Right atrium auricular region (tissue), 2 donors: ENCODE data around the gene PRKCE. TPM values are rescaled to one million over a fixed set of nuclear protein-coding genes. Genes with fewer than 3 reads are reported as not detected.

Source experiments
- DNase-seq: peaks from one replicate; pipeline ENCODE4 v3.0.0-alpha.2; 2019; ENCODE audit warnings: low spot score
- H3K27ac ChIP-seq, 2 donors: fragments of 200-600 bp; sonication (generic); 1 replicate in 1 of 2; 2 replicates in 1 of 2; pipeline ENCODE4 v1.5.1; 2016 to 2019
- H3K27me3 ChIP-seq, 2 donors: fragments of 200-600 bp; sonication (generic); one replicate each; pipeline versions ENCODE4 v1.5.1 to v1.6.0; 2017 to 2019
- H3K36me3 ChIP-seq: fragments of 200-600 bp; sonication (generic); one replicate; pipeline ENCODE4 v1.5.1; 2016
- H3K4me1 ChIP-seq, 2 donors: fragments of 200-600 bp; sonication (generic); one replicate each; pipeline versions ENCODE4 v1.5.1 to v1.6.0; 2017 to 2019
- H3K4me3 ChIP-seq, 2 donors: fragments of 200-600 bp; sonication (generic); 1 replicate in 1 of 2; 2 replicates in 1 of 2; pipeline ENCODE4 v1.5.1; 2017 to 2019; ENCODE audit warnings: mild to moderate bottlenecking in 1 of 2, moderate library complexity in 1 of 2
- H3K9me3 ChIP-seq, 2 donors: fragments of 200-600 bp; sonication (generic); one replicate each; pipeline ENCODE4 v1.5.1; 2019
- CTCF ChIP-seq, 2 donors: fragments of 200-600 bp; sonication (generic); IDR thresholded peaks; one replicate each; pipeline ENCODE4 v1.5.1; 2019; ENCODE audit warnings: antibody characterized with exemption in 2 of 2
- total RNA-seq, 2 donors: library from RNA; depleted of rRNA; stranded (reverse); fragments of >200 nt; gene quantifications; one replicate each; pipeline ENCODE4 v1.1.0, GENCODE V29; 2016

Gene PRKCE
- total RNA-seq, 2 donors from 2014 or later, result 7.2 to 11.8 TPM

DNA sequence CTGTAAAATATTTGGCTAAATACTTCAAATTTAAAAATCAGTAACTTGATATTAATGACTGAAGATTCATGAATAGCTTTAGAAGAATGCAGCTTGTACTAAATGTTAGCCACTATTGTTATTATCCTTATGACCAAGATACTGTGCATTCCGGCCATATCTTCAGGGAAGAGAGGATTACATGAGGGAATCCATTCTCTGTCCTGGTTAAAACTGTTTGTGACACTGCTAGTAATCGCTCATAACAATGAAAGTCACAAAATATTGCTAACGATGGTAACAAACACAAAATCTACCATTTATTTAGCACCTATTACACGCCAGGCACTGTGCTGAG is 217.7 kb downstream of the PRKCE start:
- no peak for DNase-seq
- Histone ChIP-seq H3K27me3 (no peaks in the 10 kb centered on the region), H3K4me3 (no peak overlapping the region), H3K27ac (no peak overlapping the region), H3K36me3 (no peaks in the 10 kb centered on the region), H3K4me1 (peaks cover 0 to 27% of the 10 kb centered on the region in 2 donors), H3K9me3 (no peaks in the 10 kb centered on the region)
- no peak for TF ChIP-seq CTCF (IDR thresholded peaks at IDR 0.05)

DNA sequence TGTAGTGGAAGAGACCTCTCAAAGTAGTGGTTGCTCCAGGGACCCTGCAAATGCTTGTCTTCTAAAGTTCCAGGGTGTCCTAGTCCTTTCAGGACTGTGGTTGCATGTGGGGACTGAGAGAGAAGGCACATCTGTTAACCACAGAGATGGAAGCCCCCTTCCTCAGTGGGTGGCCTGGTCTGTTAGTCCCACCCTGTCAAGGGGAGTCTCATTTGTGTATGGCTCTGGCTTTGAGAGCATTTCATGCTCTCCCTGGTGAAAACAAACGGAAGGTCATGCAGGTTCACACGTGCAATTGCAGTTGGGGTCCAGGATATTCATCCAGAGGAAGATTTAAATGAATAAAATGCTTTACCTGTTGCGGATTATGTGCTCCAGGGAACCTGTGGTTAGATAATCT is 219.6 kb downstream of the PRKCE start:
- no peak overlapping the region for H3K4me3 ChIP-seq
- H3K9me3 ChIP-seq, result peaks cover 0 to under 1% of the 10 kb centered on the region in 2 donors
- no peak overlapping the region for H3K27ac ChIP-seq
- H3K27me3 ChIP-seq, result no peaks in the 10 kb centered on the region
- no peaks in the 10 kb centered on the region for H3K36me3 ChIP-seq
- peaks cover 0 to 33% of the 10 kb centered on the region in 2 donors for H3K4me1 ChIP-seq
- no peak for DNase-seq
- TF ChIP-seq CTCF (IDR thresholded peaks at IDR 0.05), result no peak

DNA sequence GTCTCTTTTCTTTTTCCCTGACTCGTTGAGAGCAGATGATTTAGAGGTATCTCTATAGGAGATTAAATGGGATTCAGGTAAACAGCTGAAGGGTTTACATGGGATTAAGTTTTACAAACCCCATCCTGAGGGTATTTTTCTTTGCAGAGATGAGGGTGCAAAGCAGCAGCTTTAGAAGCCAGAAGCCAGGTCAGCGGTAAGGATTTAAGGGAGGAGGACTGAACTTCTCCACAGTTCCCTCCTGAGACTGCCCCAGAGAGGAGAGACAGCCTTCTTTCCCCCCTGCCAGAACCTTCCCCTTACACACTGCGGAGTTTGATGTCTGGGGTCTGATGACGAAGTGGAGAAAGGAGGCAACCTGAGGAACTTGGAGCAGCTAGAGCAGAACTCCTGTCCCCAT is 220.1 kb downstream of the PRKCE start:
- no peak for TF ChIP-seq CTCF (IDR thresholded peaks at IDR 0.05)
- Histone ChIP-seq H3K27ac (no peak overlapping the region), H3K9me3 (peaks cover 2 to 6% of the 10 kb centered on the region in 2 donors), H3K4me1 (peaks cover 0 to 33% of the 10 kb centered on the region in 2 donors), H3K27me3 (no peaks in the 10 kb centered on the region), H3K36me3 (no peaks in the 10 kb centered on the region), H3K4me3 (no peak overlapping the region)
- no peak for DNase-seq

- Histone ChIP-seq H3K27ac (no peak overlapping the region), H3K4me1 (peaks cover 0 to 33% of the 10 kb centered on the region in 2 donors), H3K36me3 (no peaks in the 10 kb centered on the region), H3K9me3 (peaks cover 4 to 13% of the 10 kb centered on the region in 2 donors), H3K4me3 (no peak overlapping the region), H3K27me3 (no peaks in the 10 kb centered on the region)
- no peak for DNase-seq
- TF ChIP-seq CTCF (IDR thresholded peaks at IDR 0.05), result no peak
Measured at GRCh38 chr2:45872211-45872610, 220.7 kb downstream of the PRKCE start.

DNA sequence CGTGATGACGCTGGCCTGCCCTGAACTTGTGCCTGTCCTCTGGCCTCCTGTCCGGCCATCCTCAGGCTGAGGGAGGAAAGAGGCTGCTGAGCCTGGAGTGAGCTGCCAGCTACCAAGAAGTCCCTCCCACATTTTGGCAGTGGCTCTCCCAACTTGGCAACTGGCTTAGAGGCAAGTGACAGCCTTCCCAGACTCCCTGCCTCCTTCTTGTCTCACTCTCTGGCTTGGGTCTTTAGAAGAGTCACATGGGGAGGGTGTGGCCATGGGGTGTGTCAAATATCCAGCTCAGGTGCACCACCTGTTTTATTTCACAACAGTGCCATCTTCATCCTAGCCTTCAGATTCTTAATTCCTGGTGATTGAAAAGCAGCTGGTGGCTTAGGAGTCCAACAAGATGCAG is 222.9 kb downstream of the PRKCE start:
- peak; percentile 78 for DNase-seq

More for the DNA sequence above, 222.9 kb downstream of the PRKCE start:
- Histone ChIP-seq H3K9me3 (peaks cover 4 to 13% of the 10 kb centered on the region in 2 donors), H3K27me3 (no peaks in the 10 kb centered on the region), H3K36me3 (no peaks in the 10 kb centered on the region), H3K4me1 (peaks cover 0 to 33% of the 10 kb centered on the region in 2 donors), H3K27ac (peak overlapping the region; percentile 11 to 45), H3K4me3 (no peak overlapping the region)
- no peak for TF ChIP-seq CTCF (IDR thresholded peaks at IDR 0.05)
